T47D (cell line): ENCODE measurements around the gene UPP1.
"Not testable (repeated sequence)": the region's sequence is repeated elsewhere in the genome, so short reads cannot be mapped to it uniquely, and the experiment has no call there.

Experiments
- DNase-seq, 2 experiments: peaks; one replicate each; pipeline versions ENCODE4 v3.0.0 to v3.0.0-alpha.2; 2011 to 2012; ENCODE audit warnings: low read depth in 1 of 2, low spot score in 1 of 2
- JUND ChIP-seq: IDR thresholded peaks from 2 replicates; pipeline ENCODE4 v1.6.1; 2012; ENCODE audit warnings: low read depth
- in situ Hi-C: cut with HindIII; loops from 2 replicates; pipeline ENCODE4 v1.10.0; 2016; ENCODE audit warnings: low sequenced_read_pairs, low pct_unique_long_range_greater_than_20kb

The UPP1 gene

DNA sequence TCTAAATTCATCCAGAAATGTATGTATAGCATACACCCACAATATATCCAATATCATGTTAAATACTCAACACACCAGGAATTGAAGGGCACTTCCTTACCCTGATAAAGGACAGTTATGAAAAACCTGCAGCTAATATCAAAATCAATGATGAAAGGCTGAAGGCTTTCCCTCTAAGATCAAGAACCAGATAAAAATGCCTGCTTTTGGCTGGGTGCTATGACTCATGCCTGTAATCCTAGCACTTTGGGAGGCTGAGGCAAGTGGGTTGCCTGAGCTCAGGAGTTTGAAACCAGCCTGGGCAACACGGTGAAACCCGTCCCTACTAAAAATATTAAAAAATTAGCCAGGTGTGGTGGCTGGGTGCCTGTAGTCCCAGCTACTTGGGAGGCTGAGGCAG lies 21.6 kb upstream of the UPP1 start:
- DNase-seq, result no peak
- no peak for TF ChIP-seq JUND
- in situ Hi-C loops, result no loop called here

DNA sequence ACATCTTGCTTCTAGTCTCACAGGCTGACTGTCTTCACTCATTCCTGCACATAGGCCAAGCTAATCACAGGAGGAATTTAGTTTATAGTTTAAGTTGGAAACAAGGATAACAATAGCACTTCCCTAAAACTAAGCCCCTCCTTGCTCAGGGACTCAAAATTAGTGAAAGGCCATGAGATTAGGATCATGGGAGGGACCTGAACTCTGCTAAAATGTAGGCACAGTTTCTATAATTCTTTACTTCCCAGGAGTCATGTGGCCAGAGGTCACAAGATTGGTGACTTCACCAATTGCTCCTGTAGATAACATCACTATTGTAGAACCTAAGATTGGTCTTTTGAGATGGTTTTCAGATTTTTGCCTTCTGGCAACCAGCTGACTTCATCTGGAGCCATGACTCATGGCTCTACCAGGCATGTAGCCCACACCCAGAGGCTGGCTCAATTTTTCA lies 14.8 kb upstream of the UPP1 start:
- TF ChIP-seq JUND, result no peak
- in situ Hi-C loops, result no loop called here
- no peak for DNase-seq

DNA sequence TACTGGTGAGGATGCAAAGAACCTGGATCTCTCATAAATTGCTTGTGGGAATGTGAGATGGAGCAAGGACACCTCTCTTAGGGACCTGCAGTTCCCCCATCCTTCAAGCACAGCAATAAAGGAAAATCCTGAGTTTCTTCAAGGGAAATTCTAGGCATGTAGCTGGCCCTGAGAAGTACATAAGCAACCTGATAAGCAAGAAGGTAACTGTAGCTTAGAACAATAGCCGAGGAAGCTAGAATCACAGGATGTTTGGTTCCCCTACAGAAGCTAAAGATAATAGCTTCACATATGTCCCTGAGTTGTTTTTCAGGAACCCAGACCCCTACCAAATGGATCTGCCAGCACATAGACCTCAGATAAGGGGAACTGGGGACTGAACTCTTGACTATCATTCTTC lies 11.6 kb upstream of the UPP1 start:
- in situ Hi-C loops, result no loop called here
- no peak for TF ChIP-seq JUND

DNA sequence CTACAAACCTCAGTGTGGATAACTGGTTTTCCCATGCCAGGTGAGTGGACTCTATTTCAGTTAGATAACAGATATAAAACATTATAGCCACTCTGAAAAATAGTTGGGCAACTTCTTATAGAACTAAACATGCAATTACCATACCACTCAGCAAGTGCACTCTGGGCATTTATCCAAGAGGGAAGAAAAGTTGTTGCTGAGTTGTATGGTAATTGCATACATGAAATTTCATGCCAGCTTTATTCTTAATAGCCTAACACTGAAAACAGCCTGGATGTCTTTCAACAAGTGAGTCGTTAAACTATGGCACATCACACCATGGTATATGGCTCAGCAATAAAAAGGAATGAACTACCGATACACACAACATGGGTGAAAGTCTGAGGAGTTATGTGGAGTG lies 10.6 kb upstream of the UPP1 start:
- DNase-seq, result no peak
- TF ChIP-seq JUND, result no peak
- in situ Hi-C loops, result no loop called here

More for the DNA sequence above, 11.6 kb upstream of the UPP1 start:
- DNase-seq, result no peak

DNA sequence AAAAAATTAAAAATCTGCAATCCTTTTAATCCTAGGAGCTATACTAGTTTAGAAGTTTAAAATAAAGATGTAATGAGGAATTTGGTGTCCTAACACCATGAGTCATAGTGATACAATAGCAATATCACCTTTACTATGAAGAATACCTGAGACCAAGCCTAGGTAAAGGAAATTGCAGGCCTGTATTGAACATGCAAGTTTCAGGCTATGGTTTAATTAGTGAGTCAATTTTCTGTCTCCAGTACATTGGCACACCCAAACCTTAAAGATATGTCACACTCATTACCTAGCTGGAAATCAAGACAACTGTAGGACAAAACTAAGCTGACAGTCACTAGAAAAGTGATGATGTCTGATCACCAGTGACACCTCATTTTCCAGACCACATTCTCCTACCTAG lies 6.7 kb upstream of the UPP1 start:
- in situ Hi-C loops, DNase-seq: not testable (repeated sequence)

DNA sequence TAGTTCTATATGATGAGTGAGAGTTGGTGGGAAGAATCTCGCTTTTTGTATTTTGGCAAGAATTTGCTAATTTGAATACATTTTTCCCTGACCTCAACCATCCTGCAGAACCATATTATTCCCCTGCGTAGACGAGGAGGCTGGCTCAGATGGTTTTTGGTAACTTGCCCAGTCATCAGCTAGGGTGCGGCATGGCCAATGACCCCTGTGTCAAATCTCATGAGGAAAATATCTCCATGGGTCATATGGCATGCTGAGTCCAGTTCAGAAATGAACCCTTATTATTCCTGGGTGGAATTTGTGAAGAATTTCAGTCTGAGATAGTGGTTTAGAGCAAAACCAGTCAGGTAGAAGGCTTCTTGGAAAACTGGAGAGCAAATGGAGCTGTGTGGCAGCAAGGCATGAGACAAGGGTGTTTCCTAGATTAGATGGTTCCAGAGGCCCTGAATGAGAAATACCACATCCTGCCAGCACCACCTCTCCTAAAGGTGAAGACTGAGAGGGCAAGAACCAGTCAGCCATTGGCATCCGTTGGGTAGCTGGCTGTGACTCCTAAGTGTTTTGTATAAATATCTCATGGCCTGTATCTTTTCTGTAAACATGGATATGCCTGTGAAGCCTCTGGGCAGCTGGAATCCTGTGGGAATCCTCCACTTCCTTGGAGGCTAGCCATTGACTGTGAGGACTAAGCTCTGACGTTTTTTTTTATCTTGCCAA lies 5.8 kb upstream of the UPP1 start:
- in situ Hi-C loops, result no loop called here
- TF ChIP-seq JUND, result no peak
- DNase-seq, result no peak

DNA sequence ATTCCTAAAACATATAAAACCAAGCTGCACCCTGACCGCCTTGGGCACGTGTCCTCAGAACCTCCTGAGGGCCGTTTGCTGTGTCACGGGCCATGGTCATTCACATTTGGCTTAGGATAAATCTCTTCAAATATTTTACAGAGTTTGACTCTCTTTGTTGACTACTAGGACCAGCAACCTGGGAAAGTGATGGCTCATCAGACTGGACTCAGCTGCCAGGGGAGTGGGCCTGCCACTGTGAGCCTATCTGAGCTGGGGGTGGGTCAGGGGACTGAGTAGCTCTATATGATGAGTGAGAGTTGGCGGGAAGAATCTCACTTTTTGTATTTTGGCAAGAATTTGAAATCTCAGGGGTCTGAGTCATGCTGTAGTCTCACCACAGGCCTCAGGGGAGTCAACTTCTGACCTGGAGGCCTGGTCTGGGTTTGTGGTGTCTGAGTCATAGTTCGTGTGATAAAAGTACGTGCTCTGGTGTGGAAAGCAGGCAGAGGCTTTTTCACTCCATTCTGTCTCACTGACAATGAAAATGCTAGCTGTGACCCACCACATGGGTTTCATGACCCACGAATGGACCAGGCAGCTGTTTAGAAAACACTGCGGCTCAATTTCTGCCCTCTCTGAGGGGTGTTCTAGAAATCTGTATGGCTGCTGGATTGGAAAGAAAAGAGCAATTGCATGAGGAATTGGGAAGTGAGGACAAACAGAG lies 4.2 kb upstream of the UPP1 start:
- in situ Hi-C loops, result no loop called here
- peak in 1 of 2 experiments; percentile 44 for DNase-seq
- TF ChIP-seq JUND, result no peak

DNA sequence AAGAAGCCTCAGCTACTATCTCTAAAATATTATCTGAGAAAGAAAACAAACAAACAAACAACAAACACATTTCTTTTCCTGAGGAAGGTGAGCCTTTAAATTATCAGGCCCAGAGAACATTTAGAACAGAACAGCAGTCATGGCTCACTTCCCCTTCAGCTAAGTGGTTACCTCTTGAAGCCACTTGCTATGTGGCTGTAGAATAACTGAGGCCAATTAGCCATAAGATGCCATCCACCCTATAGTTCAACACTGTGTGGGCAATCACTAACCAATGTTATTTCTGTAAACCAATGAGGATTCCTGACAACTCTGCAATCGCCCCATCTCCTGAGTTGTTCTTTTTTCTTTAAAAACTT lies 3.7 kb upstream of the UPP1 start:
- no peak for DNase-seq
- no peak for TF ChIP-seq JUND
- in situ Hi-C loops, result no loop called here

DNA sequence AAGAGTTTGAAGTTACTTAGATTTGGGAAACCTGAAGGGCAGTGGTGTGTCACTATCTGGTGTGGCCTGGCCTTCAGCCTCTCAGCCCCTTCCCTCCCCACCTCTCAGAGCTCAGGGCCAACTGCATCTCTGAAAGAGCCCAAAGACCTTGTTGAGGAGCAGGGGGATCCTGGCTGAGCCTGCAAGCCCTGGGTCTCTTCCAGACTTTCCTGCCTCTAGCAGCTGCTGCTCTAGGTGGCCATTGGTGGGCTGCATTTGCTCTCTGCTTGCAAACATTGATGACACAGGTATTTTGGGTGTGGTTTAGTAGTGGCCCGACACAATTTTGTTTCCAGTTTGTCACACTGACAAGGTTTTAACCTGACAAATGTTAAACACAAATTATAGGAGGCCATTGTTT lies 3.1 kb upstream of the UPP1 start:
- no peak for TF ChIP-seq JUND
- no peak for DNase-seq
- in situ Hi-C loops, result no loop called here

- no peak for DNase-seq
- in situ Hi-C loops, result no loop called here
- TF ChIP-seq JUND, result no peak
Measured at GRCh38 chr7:48087349-48087748, 1.7 kb upstream of the UPP1 start.

- in situ Hi-C loops, result no loop called here
- DNase-seq, result peak in 1 of 2 experiments; percentile 60
Measured at GRCh38 chr7:48088559-48089045, 463 bp upstream of the UPP1 start.

GRCh38 chr7:48090095-48090805 lies 1.2 kb downstream of the UPP1 start:
- TF ChIP-seq JUND, result no peak
- DNase-seq, result no peak
- in situ Hi-C loops, result no loop called here

More at GRCh38 chr7:48088559-48089045, 463 bp upstream of the UPP1 start:
- TF ChIP-seq JUND, result no peak
